Measurements from ENCODE around the gene TRPV3. TPM values are rescaled to one million over a fixed set of nuclear protein-coding genes. Genes with fewer than 3 reads are reported as not detected.
"Not testable (repeated sequence)": the region's sequence is repeated elsewhere in the genome, so short reads cannot be mapped to it uniquely, and the experiment has no call there.

Gene TRPV3
- total RNA-seq, 1 donor from 2014 or later, result 0.52 TPM

GRCh38 chr17:3527896-3528295, 29.7 kb downstream of the TRPV3 start:
- Histone ChIP-seq H3K9ac (ENCODE audit: low read depth in 1 of 3, low read length in 3 of 3) (no peak overlapping the region), H3K27ac (ENCODE audit: low read depth, low read length) (no peak overlapping the region), H3K4me1 (ENCODE audit: control insufficient read depth in 3 of 3, insufficient read depth in 3 of 3, low read length in 3 of 3) (peaks cover 0 to 9% (median 6%) of the 10 kb centered on the region in 3 donors), H3K9me3 (ENCODE audit: control insufficient read depth in 3 of 3, low read length in 3 of 3) (no peaks in the 10 kb centered on the region), H3K36me3 (ENCODE audit: control insufficient read depth in 3 of 3, insufficient read depth in 3 of 3, low read length in 3 of 3) (peaks cover 0 to 13% (median 2%) of the 10 kb centered on the region in 3 donors), H3K27me3 (ENCODE audit: control insufficient read depth in 3 of 3, insufficient read depth in 3 of 3, low read length in 3 of 3) (no peaks in the 10 kb centered on the region), H3K4me3 (ENCODE audit: low read length in 3 of 3) (no peak overlapping the region)

DNA sequence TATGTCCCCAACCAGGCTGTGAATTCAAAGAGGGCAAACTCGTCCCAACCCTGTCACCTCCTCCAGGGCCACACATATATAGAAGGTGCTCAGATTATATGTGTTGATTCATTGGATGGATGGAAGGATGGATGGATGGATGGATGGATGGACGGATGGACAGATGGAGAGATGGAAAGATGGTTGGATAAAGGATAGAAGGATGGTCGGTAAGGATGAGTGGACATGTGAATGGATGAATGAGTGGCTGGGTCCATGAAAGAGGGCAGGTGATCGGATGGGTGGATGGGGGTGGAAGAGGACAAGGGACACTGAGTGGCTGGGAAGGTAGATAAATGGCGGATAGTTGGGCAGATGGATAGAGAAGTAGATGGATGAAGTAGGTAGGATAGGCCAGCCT, 30.1 kb downstream of the TRPV3 start:
- no peak overlapping the region for H3K4me3 ChIP-seq (ENCODE audit: low read length in 3 of 3)
- H3K9ac ChIP-seq (ENCODE audit: low read depth in 1 of 3, low read length in 3 of 3), result no peak overlapping the region
- H3K27ac ChIP-seq (ENCODE audit: low read depth, low read length), result no peak overlapping the region
- H3K36me3 ChIP-seq (ENCODE audit: control insufficient read depth in 3 of 3, insufficient read depth in 3 of 3, low read length in 3 of 3), result peaks cover 0 to 13% (median 2%) of the 10 kb centered on the region in 3 donors
- no peaks in the 10 kb centered on the region for H3K9me3 ChIP-seq (ENCODE audit: control insufficient read depth in 3 of 3, low read length in 3 of 3)
- H3K27me3 ChIP-seq (ENCODE audit: control insufficient read depth in 3 of 3, insufficient read depth in 3 of 3, low read length in 3 of 3), result no peaks in the 10 kb centered on the region
- H3K4me1 ChIP-seq (ENCODE audit: control insufficient read depth in 3 of 3, insufficient read depth in 3 of 3, low read length in 3 of 3), result peaks cover 0 to 9% (median 6%) of the 10 kb centered on the region in 3 donors

- Histone ChIP-seq H3K9me3 (ENCODE audit: control insufficient read depth in 3 of 3, low read length in 3 of 3) (no peaks in the 10 kb centered on the region), H3K9ac (ENCODE audit: low read depth in 1 of 3, low read length in 3 of 3) (no peak overlapping the region), H3K4me1 (ENCODE audit: control insufficient read depth in 3 of 3, insufficient read depth in 3 of 3, low read length in 3 of 3) (peaks cover 0 to 9% (median 6%) of the 10 kb centered on the region in 3 donors), H3K27ac (ENCODE audit: low read depth, low read length) (no peak overlapping the region), H3K27me3 (ENCODE audit: control insufficient read depth in 3 of 3, insufficient read depth in 3 of 3, low read length in 3 of 3) (no peaks in the 10 kb centered on the region), H3K36me3 (ENCODE audit: control insufficient read depth in 3 of 3, insufficient read depth in 3 of 3, low read length in 3 of 3) (peaks cover 0 to 13% (median 2%) of the 10 kb centered on the region in 3 donors), H3K4me3 (ENCODE audit: low read length in 3 of 3) (no peak overlapping the region)
Observed at GRCh38 chr17:3526971-3527370, 30.6 kb downstream of the TRPV3 start.

DNA sequence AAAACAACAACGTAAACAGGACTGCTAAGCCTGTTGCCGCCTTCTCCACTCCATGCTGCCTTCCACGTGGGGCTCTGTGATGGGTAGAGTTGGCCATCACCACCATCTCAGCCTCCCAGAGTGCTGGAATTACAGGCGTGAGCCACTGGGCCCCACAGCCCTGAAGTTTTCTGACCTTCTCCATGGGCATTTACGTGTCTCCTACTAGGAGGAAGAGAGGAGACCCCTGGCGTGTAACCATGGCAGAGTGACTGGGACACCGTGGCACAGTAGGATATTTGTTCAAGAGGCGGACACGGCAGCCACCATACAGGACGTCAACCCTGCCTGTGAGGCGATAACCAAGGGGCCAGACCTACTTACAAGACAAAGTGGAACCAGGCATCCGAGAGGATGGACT, 31.1 kb downstream of the TRPV3 start:
- Histone ChIP-seq H3K36me3 (ENCODE audit: control insufficient read depth in 3 of 3, insufficient read depth in 3 of 3, low read length in 3 of 3) (peaks cover 0 to 13% (median 2%) of the 10 kb centered on the region in 3 donors), H3K9ac (ENCODE audit: low read depth in 1 of 3, low read length in 3 of 3) (no peak overlapping the region), H3K4me3 (ENCODE audit: low read length in 3 of 3) (no peak overlapping the region), H3K4me1 (ENCODE audit: control insufficient read depth in 3 of 3, insufficient read depth in 3 of 3, low read length in 3 of 3) (peaks cover 0 to 6% (median 5%) of the 10 kb centered on the region in 3 donors), H3K27ac (ENCODE audit: low read depth, low read length) (no peak overlapping the region), H3K27me3 (ENCODE audit: control insufficient read depth in 3 of 3, insufficient read depth in 3 of 3, low read length in 3 of 3) (no peaks in the 10 kb centered on the region), H3K9me3 (ENCODE audit: control insufficient read depth in 3 of 3, low read length in 3 of 3) (no peaks in the 10 kb centered on the region)

- Histone ChIP-seq H3K9ac (ENCODE audit: low read depth in 1 of 3, low read length in 3 of 3) (no peak overlapping the region), H3K4me3 (ENCODE audit: low read length in 3 of 3) (no peak overlapping the region), H3K27ac (ENCODE audit: low read depth, low read length) (no peak overlapping the region), H3K36me3 (ENCODE audit: control insufficient read depth in 3 of 3, insufficient read depth in 3 of 3, low read length in 3 of 3) (peaks cover 0 to 12% (median 2%) of the 10 kb centered on the region in 3 donors), H3K27me3 (ENCODE audit: control insufficient read depth in 3 of 3, insufficient read depth in 3 of 3, low read length in 3 of 3) (no peaks in the 10 kb centered on the region), H3K9me3 (ENCODE audit: control insufficient read depth in 3 of 3, low read length in 3 of 3) (no peaks in the 10 kb centered on the region), H3K4me1 (ENCODE audit: control insufficient read depth in 3 of 3, insufficient read depth in 3 of 3, low read length in 3 of 3) (no peaks in the 10 kb centered on the region)
Observed at GRCh38 chr17:3524024-3524423, 33.6 kb downstream of the TRPV3 start.

- H3K9ac ChIP-seq (ENCODE audit: low read depth in 1 of 3, low read length in 3 of 3); H3K27ac ChIP-seq (ENCODE audit: low read depth, low read length); H3K36me3 ChIP-seq (ENCODE audit: control insufficient read depth in 3 of 3, insufficient read depth in 3 of 3, low read length in 3 of 3); H3K9me3 ChIP-seq (ENCODE audit: control insufficient read depth in 3 of 3, low read length in 3 of 3); H3K27me3 ChIP-seq (ENCODE audit: control insufficient read depth in 3 of 3, insufficient read depth in 3 of 3, low read length in 3 of 3); H3K4me1 ChIP-seq (ENCODE audit: control insufficient read depth in 3 of 3, insufficient read depth in 3 of 3, low read length in 3 of 3); H3K4me3 ChIP-seq (ENCODE audit: low read length in 3 of 3): not testable (repeated sequence)
Observed at GRCh38 chr17:3519472-3519871, 38.1 kb downstream of the TRPV3 start.

GRCh38 chr17:3514873-3515272, 42.7 kb downstream of the TRPV3 start:
- Histone ChIP-seq H3K27ac (ENCODE audit: low read depth, low read length) (no peak overlapping the region), H3K4me1 (ENCODE audit: control insufficient read depth in 3 of 3, insufficient read depth in 3 of 3, low read length in 3 of 3) (peaks cover 27 to 34% (median 30%) of the 10 kb centered on the region in 3 donors), H3K9me3 (ENCODE audit: control insufficient read depth in 3 of 3, low read length in 3 of 3) (no peaks in the 10 kb centered on the region), H3K27me3 (ENCODE audit: control insufficient read depth in 3 of 3, insufficient read depth in 3 of 3, low read length in 3 of 3) (no peaks in the 10 kb centered on the region), H3K4me3 (ENCODE audit: low read length in 3 of 3) (no peak overlapping the region), H3K9ac (ENCODE audit: low read depth in 1 of 3, low read length in 3 of 3) (peak overlapping the region in 1 of 3 donors; percentile 9), H3K36me3 (ENCODE audit: control insufficient read depth in 3 of 3, insufficient read depth in 3 of 3, low read length in 3 of 3) (peaks cover 0 to 10% (median 2%) of the 10 kb centered on the region in 3 donors)

GRCh38 chr17:3514167-3514566, 43.4 kb downstream of the TRPV3 start:
- peaks cover 0 to 10% (median 2%) of the 10 kb centered on the region in 3 donors for H3K36me3 ChIP-seq (ENCODE audit: control insufficient read depth in 3 of 3, insufficient read depth in 3 of 3, low read length in 3 of 3)
- peaks cover 27 to 34% (median 30%) of the 10 kb centered on the region in 3 donors for H3K4me1 ChIP-seq (ENCODE audit: control insufficient read depth in 3 of 3, insufficient read depth in 3 of 3, low read length in 3 of 3)
- H3K4me3 ChIP-seq (ENCODE audit: low read length in 3 of 3); H3K27me3 ChIP-seq (ENCODE audit: control insufficient read depth in 3 of 3, insufficient read depth in 3 of 3, low read length in 3 of 3); H3K27ac ChIP-seq (ENCODE audit: low read depth, low read length); H3K9me3 ChIP-seq (ENCODE audit: control insufficient read depth in 3 of 3, low read length in 3 of 3): not testable (repeated sequence)
- H3K9ac ChIP-seq (ENCODE audit: low read depth in 1 of 3, low read length in 3 of 3), result peak overlapping the region in 1 of 3 donors; percentile 9

DNA sequence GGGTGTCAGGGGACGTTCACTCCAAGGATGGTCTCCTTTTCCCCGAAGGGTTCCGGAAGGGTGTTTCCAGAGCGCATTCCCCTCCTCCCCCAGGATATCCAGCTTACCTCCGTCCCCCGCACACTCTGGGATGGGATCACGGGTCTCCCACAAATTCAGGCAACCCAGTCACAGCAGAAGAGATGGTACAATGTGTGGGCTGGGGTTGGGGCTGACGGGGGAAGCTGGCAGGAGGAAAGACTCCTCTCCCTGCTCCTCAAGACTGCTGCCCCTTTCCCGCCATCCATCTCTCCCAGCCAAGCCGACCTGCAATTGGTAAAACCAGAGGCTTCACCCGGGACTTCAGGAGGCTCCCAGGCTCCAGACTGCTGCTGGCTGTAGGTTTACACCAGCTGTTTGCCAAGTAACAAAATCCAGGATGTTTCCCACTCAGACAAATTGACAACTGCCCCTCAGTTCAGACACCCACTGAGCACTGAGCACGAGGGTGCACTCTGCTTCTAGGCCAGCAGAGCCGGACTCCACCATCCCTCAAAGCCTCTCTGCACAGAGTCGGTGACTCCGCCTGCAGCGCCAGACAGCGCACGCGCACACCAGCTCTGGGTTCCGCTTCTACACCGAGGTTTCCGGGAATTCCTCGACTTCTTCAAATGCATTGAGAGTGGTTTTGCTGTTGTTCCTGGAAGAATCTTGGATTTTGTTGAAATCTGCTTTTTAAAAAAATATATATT, 44.1 kb downstream of the TRPV3 start:
- peak overlapping the region; percentile 85 for H3K27ac ChIP-seq (ENCODE audit: low read depth, low read length)
- H3K27me3 ChIP-seq (ENCODE audit: control insufficient read depth in 3 of 3, insufficient read depth in 3 of 3, low read length in 3 of 3), result no peaks in the 10 kb centered on the region
- peaks cover 27 to 34% (median 30%) of the 10 kb centered on the region in 3 donors for H3K4me1 ChIP-seq (ENCODE audit: control insufficient read depth in 3 of 3, insufficient read depth in 3 of 3, low read length in 3 of 3)
- H3K9ac ChIP-seq (ENCODE audit: low read depth in 1 of 3, low read length in 3 of 3), result peak overlapping the region; percentile 51 to 68 (median 53)
- no peaks in the 10 kb centered on the region for H3K9me3 ChIP-seq (ENCODE audit: control insufficient read depth in 3 of 3, low read length in 3 of 3)
- H3K4me3 ChIP-seq (ENCODE audit: low read length in 3 of 3), result peak overlapping the region in 2 of 3 donors; percentile 57 to 65
- peaks cover 0 to 8% (median 2%) of the 10 kb centered on the region in 3 donors for H3K36me3 ChIP-seq (ENCODE audit: control insufficient read depth in 3 of 3, insufficient read depth in 3 of 3, low read length in 3 of 3)

- Histone ChIP-seq H3K4me1 (ENCODE audit: control insufficient read depth in 3 of 3, insufficient read depth in 3 of 3, low read length in 3 of 3) (peaks cover 27 to 34% (median 30%) of the 10 kb centered on the region in 3 donors), H3K4me3 (ENCODE audit: low read length in 3 of 3) (peak overlapping the region; percentile 57 to 65 (median 65)), H3K27me3 (ENCODE audit: control insufficient read depth in 3 of 3, insufficient read depth in 3 of 3, low read length in 3 of 3) (no peaks in the 10 kb centered on the region), H3K9ac (ENCODE audit: low read depth in 1 of 3, low read length in 3 of 3) (peak overlapping the region; percentile 66 to 77 (median 68)), H3K36me3 (ENCODE audit: control insufficient read depth in 3 of 3, insufficient read depth in 3 of 3, low read length in 3 of 3) (peaks cover 0 to 6% (median 2%) of the 10 kb centered on the region in 3 donors), H3K9me3 (ENCODE audit: control insufficient read depth in 3 of 3, low read length in 3 of 3) (no peaks in the 10 kb centered on the region), H3K27ac (ENCODE audit: low read depth, low read length) (peak overlapping the region; percentile 85)
Observed at GRCh38 chr17:3512505-3513171, 45.0 kb downstream of the TRPV3 start.
